Endothelial cell of umbilical vein (primary cell): ENCODE data around the gene SPAG9. TPM values are rescaled to one million over a fixed set of nuclear protein-coding genes. Genes with fewer than 3 reads are reported as not detected.

ENCODE experiments used
- BruUV-seq: library from RNA; stranded (reverse); fragments of 400-500 nt; replicated peaks from 2 replicates; lab custom pipeline; 2021; lab: Mats Ljungman, UMichigan
- CTCF ChIA-PET: fragments of 300-600, 350-600 bp; sonication (Branson Sonifier 250); formaldehyde crosslinking; loops from one replicate; lab custom pipeline; 2021; ENCODE audit warnings: antibody characterized with exemption, inconsistent platforms; lab: Charles Lee
- POLR2A ChIA-PET: fragments of 300-600, 350-600 bp; sonication (Branson Sonifier 250); formaldehyde crosslinking; loops from one replicate; lab custom pipeline; 2021; ENCODE audit warnings: antibody characterized with exemption, inconsistent platforms; lab: Charles Lee
- DNase-seq: peaks from one replicate; pipeline ENCODE4 v3.0.0-alpha.2; 2011; ENCODE audit warnings: low read depth, low spot score
- FAIRE-seq: peaks from 2 replicates; lab custom pipeline; 2011; peaks lifted over from hg19 to GRCh38; lab: Jason Lieb, UNC
- H2AFZ ChIP-seq: 2 replicates; pipeline ENCODE4 v1.6.0; 2012; ENCODE audit warnings: low read depth, low read length, control low read depth, inconsistent platforms
- H3K27ac ChIP-seq: 2 replicates; pipeline ENCODE4 v1.5.1; 2011; ENCODE audit warnings: low read depth, mild to moderate bottlenecking, control low read depth, low read length, moderate library complexity; ENCODE audit not compliant: insufficient read depth
- H3K27me3 ChIP-seq, 2 experiments: 2 replicates each; pipeline versions ENCODE4 v1.6.0 to v1.6.1; 2011; ENCODE audit warnings: low read length in 2 of 2, mixed read lengths in 1 of 2; ENCODE audit not compliant: control insufficient read depth in 2 of 2, insufficient read depth in 2 of 2
- H3K36me3 ChIP-seq, 2 experiments: 2 replicates in 1 of 2; 3 replicates in 1 of 2; pipeline ENCODE4 v1.5.1; 2011; ENCODE audit warnings: low read length in 2 of 2, mild to moderate bottlenecking in 1 of 2, moderate library complexity in 1 of 2; ENCODE audit not compliant: control insufficient read depth in 2 of 2, insufficient read depth in 2 of 2; ENCODE audit errors: extremely low read depth in 1 of 2
- H3K4me1 ChIP-seq: 3 replicates; pipeline ENCODE4 v1.5.1; 2011; ENCODE audit warnings: mild to moderate bottlenecking, low read length; ENCODE audit not compliant: control insufficient read depth, insufficient read depth; ENCODE audit errors: extremely low read depth
- H3K4me2 ChIP-seq: 2 replicates; pipeline ENCODE4 v1.6.1; 2011; ENCODE audit warnings: low read length, control low read depth, mixed read lengths; ENCODE audit not compliant: insufficient read depth
- H3K4me3 ChIP-seq, 3 experiments: fragments of 200-600 bp in 1 of 3; sonication (generic), shearing (Covaris generic) in 1 of 3; replicated peaks in 1 of 3; 2 replicates each; pipeline ENCODE4 v1.5.1; 2011 to 2016; ENCODE audit warnings: control low read depth in 3 of 3, low read length in 3 of 3, mild to moderate bottlenecking in 2 of 3, inconsistent platforms in 1 of 3, low read depth in 1 of 3, moderate library complexity in 1 of 3; ENCODE audit not compliant: insufficient read depth in 1 of 3
- H3K79me2 ChIP-seq: 2 replicates; pipeline ENCODE4 v1.6.0; 2012; ENCODE audit warnings: low read length, inconsistent platforms; ENCODE audit not compliant: control insufficient read depth, insufficient read depth
- H3K9ac ChIP-seq: replicated peaks from 2 replicates; pipeline ENCODE3; 2011; ENCODE audit warnings: low read length, control low read depth; ENCODE audit not compliant: insufficient read depth; ENCODE audit errors: extremely low read depth
- H3K9me1 ChIP-seq: replicated peaks from 3 replicates; pipeline ENCODE4 v1.6.0; 2011; ENCODE audit warnings: mild to moderate bottlenecking, low read length; ENCODE audit not compliant: control insufficient read depth, insufficient read depth; ENCODE audit errors: extremely low read depth
- H3K9me3 ChIP-seq: replicated peaks from 2 replicates; pipeline ENCODE4 v1.5.1; 2012; ENCODE audit warnings: low read length, inconsistent platforms; ENCODE audit not compliant: control insufficient read depth, insufficient read depth
- H4K20me1 ChIP-seq: replicated peaks from 2 replicates; pipeline ENCODE3; 2011; ENCODE audit warnings: mild to moderate bottlenecking, low read length; ENCODE audit not compliant: control insufficient read depth, insufficient read depth; ENCODE audit errors: extremely low read depth
- CTCF ChIP-seq, 2 donors: IDR thresholded peaks; 1 replicate in 1 of 2; 2 replicates in 1 of 2; pipeline ENCODE4 v1.5.1; 2011; ENCODE audit warnings: low read length in 2 of 2, mild to moderate bottlenecking in 2 of 2, moderate library complexity in 2 of 2, control low read depth in 1 of 2, inconsistent platforms in 1 of 2, low read depth in 1 of 2; ENCODE audit not compliant: insufficient read depth in 1 of 2; ENCODE audit errors: extremely low read depth in 1 of 2
- EZH2 ChIP-seq: IDR thresholded peaks from 2 replicates; pipeline ENCODE4 v1.6.1; 2012; ENCODE audit warnings: borderline replicate concordance, low read depth, mild to moderate bottlenecking, moderate library complexity, low read length, inconsistent platforms; ENCODE audit not compliant: severe bottlenecking
- POLR2AphosphoS5 ChIP-seq: IDR thresholded peaks from 2 replicates; pipeline ENCODE4 v1.6.1; 2012; ENCODE audit warnings: low read depth, mild to moderate bottlenecking, control low read depth, low read length, moderate library complexity; ENCODE audit not compliant: insufficient read depth
- dilution Hi-C: fragments of 300-500 bp; cut with MboI; formaldehyde crosslinking; loops from one replicate; pipeline ENCODE4 v1.15.0; 2019; ENCODE audit warnings: low sequenced_read_pairs; ENCODE audit not compliant: extremely low pct_ligation_motif_present
- intact Hi-C: fragments of 100-400 bp; cut with micrococcal nuclease; formaldehyde crosslinking; loops from one replicate; pipeline ENCODE4 v1.10.0; 2022
- polyA plus RNA-seq, 4 experiments: library from polyadenylated mRNA; depleted of rRNA in 3 of 4; stranded (reverse) in 3 of 4; unstranded in 1 of 4; fragments of >200 nt; gene quantifications; 2 replicates each; pipeline versions ENCODE4 v1.2.1 to v1.2.3, GENCODE V29; 2011 to 2012; ENCODE audit warnings: missing spikeins in 1 of 4
- total RNA-seq: library from RNA; stranded (reverse); gene quantifications from 2 replicates; pipeline ENCODE4 v1.2.3, GENCODE V29; 2021

The SPAG9 gene
- total and polyA plus RNA-seq, 2 donors (not counting 3 experiments of a cell fraction or from before 2014, with no cell fraction given), result 16.5 to 75.0 TPM

- no peaks in the 10 kb centered on the region for H3K36me3 ChIP-seq
- no peak overlapping the region for H3K27ac ChIP-seq
- no TSS peak for BruUV-seq
- no peaks in the 10 kb centered on the region for H3K27me3 ChIP-seq
- CTCF ChIA-PET, result interaction anchor here (0.7 to 12.5 kb wide), 15 partner anchors 8 to 205 kb away, joined by 3 to 343 read pairs (median 3); partner anchors contain the start of genes NME1 and TOB1
- H4K20me1 ChIP-seq, result no peaks in the 10 kb centered on the region
- H3K9me3 ChIP-seq, result no peaks in the 10 kb centered on the region
- H3K4me3 ChIP-seq, result no peak overlapping the region
- POLR2A ChIA-PET, result interaction anchor here (1.5 to 3.7 kb wide), 2 partner anchors 18 to 83 kb away, joined by 3 to 17 read pairs; partner anchors contain the start of gene TOB1
- H3K4me1 ChIP-seq, result peaks cover 4% of the 10 kb centered on the region
- DNase-seq (no peak), FAIRE-seq (no peak)
- no peak for TF ChIP-seq POLR2AphosphoS5
- H3K9me1 ChIP-seq, result no peaks in the 10 kb centered on the region
- H3K4me2 ChIP-seq, result no peak overlapping the region
- intact Hi-C loops, result no loop called here
- no peak overlapping the region for H3K9ac ChIP-seq
- H2AFZ ChIP-seq, result no peak overlapping the region
- dilution Hi-C loops, result no loop called here
- no peaks in the 10 kb centered on the region for H3K79me2 ChIP-seq
These were observed 172.0 kb downstream of the SPAG9 start for GRCh38 chr17:50948711-50949110.

DNA sequence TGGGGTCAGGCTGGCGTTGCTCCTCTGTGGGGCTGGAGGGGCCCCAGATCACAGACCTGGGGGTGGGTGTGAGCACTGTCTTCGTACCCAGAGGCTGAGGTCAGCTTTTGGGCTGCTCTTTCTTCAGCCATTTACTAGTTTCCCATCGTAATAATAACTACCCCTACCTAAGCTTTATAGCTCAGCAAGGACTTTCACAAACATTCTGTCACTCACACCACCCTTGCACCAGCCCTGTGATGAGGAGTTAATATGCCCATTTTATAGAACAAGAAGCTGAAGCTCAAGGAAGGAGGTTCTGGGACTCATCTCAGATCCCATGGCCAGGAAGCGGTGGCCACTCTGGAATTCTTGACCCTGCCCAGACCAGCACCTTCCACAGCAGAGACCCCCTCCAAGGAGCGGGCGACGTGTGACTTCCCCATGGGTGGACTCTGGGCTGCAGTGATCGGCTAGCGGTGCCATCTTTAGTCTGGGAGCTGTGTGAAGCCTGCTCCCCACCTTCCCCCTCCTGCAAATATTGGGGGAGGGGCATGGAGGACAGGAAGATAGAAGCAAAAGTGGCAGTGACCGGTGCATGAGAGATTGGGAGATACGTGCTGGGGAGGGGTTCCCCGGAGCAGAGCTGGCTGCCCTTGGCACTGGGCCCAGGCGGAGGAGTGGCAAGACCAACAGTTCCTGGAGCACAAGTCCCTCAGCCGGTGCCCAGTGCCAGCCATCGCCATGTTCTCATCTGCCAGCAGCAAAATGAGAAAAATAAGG is 172.7 kb downstream of the SPAG9 start:
- dilution Hi-C loops, result no loop called here
- Histone ChIP-seq H3K79me2 (no peaks in the 10 kb centered on the region), H3K27ac (no peak overlapping the region), H3K9ac (no peak overlapping the region), H4K20me1 (no peaks in the 10 kb centered on the region), H3K9me3 (no peaks in the 10 kb centered on the region), H3K36me3 (no peaks in the 10 kb centered on the region), H2AFZ (peak overlapping the region; percentile 26), H3K4me2 (no peak overlapping the region), H3K9me1 (no peaks in the 10 kb centered on the region), H3K4me3 (no peak overlapping the region), H3K4me1 (peaks cover 4% of the 10 kb centered on the region), H3K27me3 (no peaks in the 10 kb centered on the region)
- DNase-seq, result peak; percentile 24
- TF ChIP-seq CTCF (IDR thresholded peaks at IDR 0.05; ENCODE audit: extremely low read depth in 1 of 2, insufficient read depth in 1 of 2, low read depth in 1 of 2, low read length in 2 of 2) (no peak), EZH2 (no peak)
- POLR2A ChIA-PET, result interaction anchor here (1.5 to 3.7 kb wide), 2 partner anchors 17 to 82 kb away, joined by 3 to 17 read pairs; partner anchors contain the start of gene TOB1
- intact Hi-C loops, result no loop called here
- no peak for FAIRE-seq
- CTCF ChIA-PET, result interaction anchor here (0.9 to 12.5 kb wide), 12 partner anchors 9 to 186 kb away, joined by 3 to 343 read pairs (median 4); partner anchors contain the start of gene TOB1
- no TSS peak for BruUV-seq
